ENCODE results near the gene FAM47E.

Gene FAM47E

DNA sequence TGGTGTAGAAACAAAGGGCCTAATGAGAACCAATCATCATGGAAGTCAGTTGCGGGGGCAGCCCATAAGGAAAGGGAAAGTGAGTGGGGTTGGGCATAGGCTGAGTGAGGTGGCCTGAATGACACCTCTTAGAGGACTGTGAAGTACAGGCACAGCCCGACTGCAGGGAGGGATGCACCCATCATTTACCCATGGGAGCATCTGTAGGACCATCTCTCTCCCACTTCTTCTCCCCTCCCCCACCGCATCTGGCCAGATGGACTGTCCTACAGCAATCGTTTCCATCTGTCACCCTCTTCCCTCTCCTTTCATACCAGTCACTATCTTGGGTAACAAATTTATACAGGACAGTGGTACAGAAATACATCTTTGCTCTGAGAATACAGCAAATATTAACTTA, 59.2 kb downstream of the FAM47E start:
- no peak overlapping the region for H3K4me3 ChIP-seq (ENCODE audit: control insufficient read depth, low read depth, low read length)
- no peak for DNase-seq (ENCODE audit: low read depth)
- TF ChIP-seq, protein P1, sequence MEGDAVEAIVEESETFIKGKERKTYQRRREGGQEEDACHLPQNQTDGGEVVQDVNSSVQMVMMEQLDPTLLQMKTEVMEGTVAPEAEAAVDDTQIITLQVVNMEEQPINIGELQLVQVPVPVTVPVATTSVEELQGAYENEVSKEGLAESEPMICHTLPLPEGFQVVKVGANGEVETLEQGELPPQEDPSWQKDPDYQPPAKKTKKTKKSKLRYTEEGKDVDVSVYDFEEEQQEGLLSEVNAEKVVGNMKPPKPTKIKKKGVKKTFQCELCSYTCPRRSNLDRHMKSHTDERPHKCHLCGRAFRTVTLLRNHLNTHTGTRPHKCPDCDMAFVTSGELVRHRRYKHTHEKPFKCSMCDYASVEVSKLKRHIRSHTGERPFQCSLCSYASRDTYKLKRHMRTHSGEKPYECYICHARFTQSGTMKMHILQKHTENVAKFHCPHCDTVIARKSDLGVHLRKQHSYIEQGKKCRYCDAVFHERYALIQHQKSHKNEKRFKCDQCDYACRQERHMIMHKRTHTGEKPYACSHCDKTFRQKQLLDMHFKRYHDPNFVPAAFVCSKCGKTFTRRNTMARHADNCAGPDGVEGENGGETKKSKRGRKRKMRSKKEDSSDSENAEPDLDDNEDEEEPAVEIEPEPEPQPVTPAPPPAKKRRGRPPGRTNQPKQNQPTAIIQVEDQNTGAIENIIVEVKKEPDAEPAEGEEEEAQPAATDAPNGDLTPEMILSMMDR (conservative IDR thresholded peaks at IDR 0.05; ENCODE audit: control insufficient read depth, insufficient read depth, low read depth, low read length), result no peak

GRCh38 chr4:76311896-76312331, 60.4 kb downstream of the FAM47E start:
- DNase-seq (ENCODE audit: low read depth), result no peak
- H3K4me3 ChIP-seq (ENCODE audit: control insufficient read depth, low read depth, low read length), result no peak overlapping the region
- TF ChIP-seq, protein P1 (conservative IDR thresholded peaks at IDR 0.05; ENCODE audit: control insufficient read depth, insufficient read depth, low read depth, low read length), result no peak

DNA sequence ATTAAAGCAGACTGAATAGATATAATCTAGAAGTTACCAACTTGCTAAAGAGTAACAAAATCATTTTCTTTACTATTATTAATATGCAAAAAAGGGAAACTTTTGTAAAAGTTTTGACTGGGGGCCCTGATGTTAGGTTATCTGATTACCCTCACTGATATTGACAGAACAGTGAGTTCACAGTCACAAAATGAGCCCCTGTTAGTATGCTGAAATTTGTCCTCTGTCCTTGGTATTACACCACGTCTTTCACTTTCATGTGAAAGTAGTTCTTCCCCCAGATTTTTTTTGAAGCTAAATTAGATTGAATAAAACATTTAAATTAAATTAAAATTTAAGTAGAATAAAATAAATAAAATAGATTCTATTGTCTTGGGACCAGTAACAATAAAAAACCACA, 60.9 kb downstream of the FAM47E start:
- no peak for DNase-seq (ENCODE audit: low read depth)
- TF ChIP-seq, protein P1 (conservative IDR thresholded peaks at IDR 0.05; ENCODE audit: control insufficient read depth, insufficient read depth, low read depth, low read length), result no peak

GRCh38 chr4:76313547-76313946, 62.0 kb downstream of the FAM47E start:
- no peak overlapping the region for H3K4me3 ChIP-seq (ENCODE audit: control insufficient read depth, low read depth, low read length)
- TF ChIP-seq, protein P1 (conservative IDR thresholded peaks at IDR 0.05; ENCODE audit: control insufficient read depth, insufficient read depth, low read depth, low read length), result no peak
- DNase-seq (ENCODE audit: low read depth), result no peak

More for the DNA sequence above, 60.9 kb downstream of the FAM47E start:
- H3K4me3 ChIP-seq (ENCODE audit: control insufficient read depth, low read depth, low read length), result no peak overlapping the region

- no peak for DNase-seq (ENCODE audit: low read depth)
- TF ChIP-seq, protein P1 (conservative IDR thresholded peaks at IDR 0.05; ENCODE audit: control insufficient read depth, insufficient read depth, low read depth, low read length), result no peak
- H3K4me3 ChIP-seq (ENCODE audit: control insufficient read depth, low read depth, low read length), result no peak overlapping the region
Measured at GRCh38 chr4:76315267-76315918, 63.9 kb downstream of the FAM47E start.

GRCh38 chr4:76316131-76316530, 64.6 kb downstream of the FAM47E start:
- no peak for DNase-seq (ENCODE audit: low read depth)
- H3K4me3 ChIP-seq (ENCODE audit: control insufficient read depth, low read depth, low read length), result no peak overlapping the region
- TF ChIP-seq, protein P1 (conservative IDR thresholded peaks at IDR 0.05; ENCODE audit: control insufficient read depth, insufficient read depth, low read depth, low read length), result no peak
